ENCODE measurements around the gene MGAT3.

DNA sequence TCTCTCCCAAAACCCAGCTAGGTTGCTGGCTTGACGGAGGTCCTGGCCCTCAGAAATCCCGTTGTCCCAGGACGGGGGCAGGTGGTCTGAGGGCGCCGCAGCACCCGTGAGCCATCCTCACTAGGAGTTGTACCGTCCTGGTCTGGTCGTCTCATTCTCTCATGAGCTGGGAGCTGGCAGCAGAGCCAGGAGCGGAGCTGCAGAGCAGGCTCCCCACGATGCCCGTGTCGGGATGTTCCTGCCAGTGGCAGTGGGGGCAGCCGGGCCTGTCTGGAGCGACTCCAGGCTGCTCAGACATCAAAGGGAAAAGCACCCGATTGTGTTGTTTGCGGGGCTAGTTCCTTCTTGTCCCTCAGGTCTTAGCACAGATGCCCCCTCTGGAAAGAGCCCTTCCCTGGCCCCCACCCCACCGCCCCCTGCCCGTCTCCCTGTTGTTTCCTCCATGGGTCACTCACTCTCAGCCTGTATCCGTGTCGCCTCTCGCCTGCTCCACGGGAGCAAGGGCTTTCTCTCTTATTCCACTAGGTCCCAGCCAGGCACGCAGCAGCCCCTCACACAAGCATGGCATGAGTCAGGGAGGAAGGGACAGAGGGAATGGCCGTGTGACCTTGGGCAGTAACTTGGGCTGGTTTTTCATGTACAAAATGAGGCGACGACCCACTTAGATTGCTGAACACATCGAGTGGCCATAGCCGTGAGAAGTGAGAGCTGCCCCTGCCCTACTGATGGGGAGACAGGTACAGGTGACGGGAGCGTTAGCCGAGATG lies 23.2 kb upstream of the MGAT3 start:
- no peak for TF ChIP-seq ZNF384 (IDR thresholded peaks at IDR 0.05)
- TF ChIP-seq BHLHE40 (IDR thresholded peaks at IDR 0.05; ENCODE audit: borderline replicate concordance): no peak
- TF ChIP-seq L3MBTL2 (conservative IDR thresholded peaks at IDR 0.05): no peak
- TF ChIP-seq, protein P1, sequence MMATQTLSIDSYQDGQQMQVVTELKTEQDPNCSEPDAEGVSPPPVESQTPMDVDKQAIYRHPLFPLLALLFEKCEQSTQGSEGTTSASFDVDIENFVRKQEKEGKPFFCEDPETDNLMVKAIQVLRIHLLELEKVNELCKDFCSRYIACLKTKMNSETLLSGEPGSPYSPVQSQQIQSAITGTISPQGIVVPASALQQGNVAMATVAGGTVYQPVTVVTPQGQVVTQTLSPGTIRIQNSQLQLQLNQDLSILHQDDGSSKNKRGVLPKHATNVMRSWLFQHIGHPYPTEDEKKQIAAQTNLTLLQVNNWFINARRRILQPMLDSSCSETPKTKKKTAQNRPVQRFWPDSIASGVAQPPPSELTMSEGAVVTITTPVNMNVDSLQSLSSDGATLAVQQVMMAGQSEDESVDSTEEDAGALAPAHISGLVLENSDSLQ (IDR thresholded peaks at IDR 0.05): no peak
- TF ChIP-seq FOXM1 (IDR thresholded peaks at IDR 0.05; ENCODE audit: borderline replicate concordance): no peak
- TF ChIP-seq SUZ12 (IDR thresholded peaks at IDR 0.05): no peak
- TF ChIP-seq FOXK2 (IDR thresholded peaks at IDR 0.05): no peak
- no peak for TF ChIP-seq NFRKB (IDR thresholded peaks at IDR 0.05)
- TF ChIP-seq CTBP1 (IDR thresholded peaks at IDR 0.05; ENCODE audit: borderline replicate concordance): no peak
- no peak for TF ChIP-seq SP1 (IDR thresholded peaks at IDR 0.05)
- TF ChIP-seq TARDBP (IDR thresholded peaks at IDR 0.05): no peak
- TF ChIP-seq FOXA1 (IDR thresholded peaks at IDR 0.05): no peak
- TF ChIP-seq LEF1 (IDR thresholded peaks at IDR 0.05; ENCODE audit: borderline replicate concordance): no peak
- no peak for TF ChIP-seq HDGF (IDR thresholded peaks at IDR 0.05; ENCODE audit: borderline replicate concordance)
